NOMO-1 (cell line): ENCODE data around the gene ZDHHC14.

ENCODE experiments used
- DNase-seq, 2 experiments: peaks; one replicate each; lab custom pipeline; 2025; ENCODE audit not compliant: unreplicated experiment in 2 of 2; lab: John Stamatoyannopoulos, UW

ZDHHC14 gene

GRCh38 chr6:157542414-157543160, 161.6 kb downstream of the ZDHHC14 start:
- DNase-seq, result no peak

- DNase-seq, result no peak
Measured at GRCh38 chr6:157546321-157546720, 165.3 kb downstream of the ZDHHC14 start.

- no peak for DNase-seq
Measured at GRCh38 chr6:157547112-157547511, 166.1 kb downstream of the ZDHHC14 start.

- no peak for DNase-seq
Measured at GRCh38 chr6:157548635-157549467, 167.9 kb downstream of the ZDHHC14 start.

GRCh38 chr6:157549468-157549745, 168.4 kb downstream of the ZDHHC14 start:
- DNase-seq, result no peak

GRCh38 chr6:157550114-157550989, 169.4 kb downstream of the ZDHHC14 start:
- no peak for DNase-seq

GRCh38 chr6:157551041-157551832, 170.2 kb downstream of the ZDHHC14 start:
- no peak for DNase-seq

GRCh38 chr6:157552081-157552747, 171.2 kb downstream of the ZDHHC14 start:
- no peak for DNase-seq

GRCh38 chr6:157552820-157553485, 172.0 kb downstream of the ZDHHC14 start:
- no peak for DNase-seq

- DNase-seq, result no peak
Measured at GRCh38 chr6:157554747-157555146, 173.8 kb downstream of the ZDHHC14 start.

GRCh38 chr6:157555455-157556143, 174.6 kb downstream of the ZDHHC14 start:
- no peak for DNase-seq

- DNase-seq, result no peak
Measured at GRCh38 chr6:157556144-157556645, 175.2 kb downstream of the ZDHHC14 start.

- DNase-seq, result peak in 1 of 2 experiments; percentile 10
Measured at GRCh38 chr6:157556671-157557430, 175.9 kb downstream of the ZDHHC14 start.

GRCh38 chr6:157557559-157557958, 176.6 kb downstream of the ZDHHC14 start:
- DNase-seq, result peak in 1 of 2 experiments; percentile 30

GRCh38 chr6:157558049-157558448, 177.1 kb downstream of the ZDHHC14 start:
- no peak for DNase-seq

GRCh38 chr6:157558487-157559200, 177.7 kb downstream of the ZDHHC14 start:
- no peak for DNase-seq

- DNase-seq, result no peak
Measured at GRCh38 chr6:157559201-157559756, 178.3 kb downstream of the ZDHHC14 start.
